NB4 (cell line): Measurements from ENCODE around the gene RBM34.

Source experiments
- TF ChIP-seq, protein P1 (sequence below): IDR thresholded peaks from 2 replicates; pipeline ENCODE4 v1.6.1; 2011; ENCODE audit warnings: low read depth, low read length
- TF ChIP-seq, protein P2 (sequence below): IDR thresholded peaks from one replicate; pipeline ENCODE4 v1.5.1; 2012; ENCODE audit warnings: low read depth, low read length

- TF ChIP-seq, protein P1, sequence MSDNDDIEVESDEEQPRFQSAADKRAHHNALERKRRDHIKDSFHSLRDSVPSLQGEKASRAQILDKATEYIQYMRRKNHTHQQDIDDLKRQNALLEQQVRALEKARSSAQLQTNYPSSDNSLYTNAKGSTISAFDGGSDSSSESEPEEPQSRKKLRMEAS, result no peak
- TF ChIP-seq, protein P2, sequence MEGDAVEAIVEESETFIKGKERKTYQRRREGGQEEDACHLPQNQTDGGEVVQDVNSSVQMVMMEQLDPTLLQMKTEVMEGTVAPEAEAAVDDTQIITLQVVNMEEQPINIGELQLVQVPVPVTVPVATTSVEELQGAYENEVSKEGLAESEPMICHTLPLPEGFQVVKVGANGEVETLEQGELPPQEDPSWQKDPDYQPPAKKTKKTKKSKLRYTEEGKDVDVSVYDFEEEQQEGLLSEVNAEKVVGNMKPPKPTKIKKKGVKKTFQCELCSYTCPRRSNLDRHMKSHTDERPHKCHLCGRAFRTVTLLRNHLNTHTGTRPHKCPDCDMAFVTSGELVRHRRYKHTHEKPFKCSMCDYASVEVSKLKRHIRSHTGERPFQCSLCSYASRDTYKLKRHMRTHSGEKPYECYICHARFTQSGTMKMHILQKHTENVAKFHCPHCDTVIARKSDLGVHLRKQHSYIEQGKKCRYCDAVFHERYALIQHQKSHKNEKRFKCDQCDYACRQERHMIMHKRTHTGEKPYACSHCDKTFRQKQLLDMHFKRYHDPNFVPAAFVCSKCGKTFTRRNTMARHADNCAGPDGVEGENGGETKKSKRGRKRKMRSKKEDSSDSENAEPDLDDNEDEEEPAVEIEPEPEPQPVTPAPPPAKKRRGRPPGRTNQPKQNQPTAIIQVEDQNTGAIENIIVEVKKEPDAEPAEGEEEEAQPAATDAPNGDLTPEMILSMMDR, result no peak
Measured at GRCh38 chr1:235106457-235106856, 54.6 kb downstream of the RBM34 start.
